ENCODE data around the gene DCAKD. TPM values are rescaled to one million over a fixed set of nuclear protein-coding genes. Genes with fewer than 3 reads are reported as not detected.

DCAKD gene
- total RNA-seq, 1 donor from 2014 or later: 25.9 TPM

DNA sequence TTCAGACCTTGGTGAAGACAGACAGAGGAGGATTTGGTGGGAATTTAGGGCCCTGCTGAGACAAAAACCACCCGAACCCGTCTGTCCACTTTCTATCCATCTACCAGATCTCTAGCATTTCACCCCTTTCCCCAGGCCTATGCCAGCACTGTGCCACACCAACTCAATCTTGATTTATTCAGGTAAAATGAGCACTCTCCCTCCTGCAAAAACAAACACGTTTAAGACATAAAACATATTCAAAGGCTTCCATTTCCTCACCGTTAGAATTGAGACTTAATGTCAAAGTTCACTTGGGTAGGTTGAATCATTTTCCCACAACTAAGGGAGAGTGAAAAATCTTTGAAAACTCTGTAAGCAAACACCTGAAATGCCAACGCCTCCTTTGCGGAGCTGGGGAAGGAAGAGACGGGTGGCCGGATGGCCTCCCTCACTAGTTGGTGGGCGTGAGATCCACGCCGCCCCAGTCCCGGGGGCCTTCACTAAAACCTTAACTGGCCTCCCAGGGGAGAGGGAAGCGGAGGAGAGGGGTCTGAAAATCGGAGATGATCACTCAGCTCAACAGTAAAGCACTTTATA, 862 bp downstream of the DCAKD start:
- no peak for TF ChIP-seq CTCF (IDR thresholded peaks at IDR 0.05; ENCODE audit: borderline replicate concordance)
- Histone ChIP-seq H3K27ac (replicated peaks) (peak overlapping the region; percentile 94), H3K4me1 (peaks cover 24% of the 10 kb centered on the region), H3K4me3 (peak overlapping the region; percentile 77), H3K27me3 (ENCODE audit: low read depth) (no peaks in the 10 kb centered on the region), H3K9me3 (replicated peaks) (no peaks in the 10 kb centered on the region), H3K36me3 (no peaks in the 10 kb centered on the region)
- intact Hi-C loops (cut with micrococcal nuclease): no loop called here
- no peak for DNase-seq

DNA sequence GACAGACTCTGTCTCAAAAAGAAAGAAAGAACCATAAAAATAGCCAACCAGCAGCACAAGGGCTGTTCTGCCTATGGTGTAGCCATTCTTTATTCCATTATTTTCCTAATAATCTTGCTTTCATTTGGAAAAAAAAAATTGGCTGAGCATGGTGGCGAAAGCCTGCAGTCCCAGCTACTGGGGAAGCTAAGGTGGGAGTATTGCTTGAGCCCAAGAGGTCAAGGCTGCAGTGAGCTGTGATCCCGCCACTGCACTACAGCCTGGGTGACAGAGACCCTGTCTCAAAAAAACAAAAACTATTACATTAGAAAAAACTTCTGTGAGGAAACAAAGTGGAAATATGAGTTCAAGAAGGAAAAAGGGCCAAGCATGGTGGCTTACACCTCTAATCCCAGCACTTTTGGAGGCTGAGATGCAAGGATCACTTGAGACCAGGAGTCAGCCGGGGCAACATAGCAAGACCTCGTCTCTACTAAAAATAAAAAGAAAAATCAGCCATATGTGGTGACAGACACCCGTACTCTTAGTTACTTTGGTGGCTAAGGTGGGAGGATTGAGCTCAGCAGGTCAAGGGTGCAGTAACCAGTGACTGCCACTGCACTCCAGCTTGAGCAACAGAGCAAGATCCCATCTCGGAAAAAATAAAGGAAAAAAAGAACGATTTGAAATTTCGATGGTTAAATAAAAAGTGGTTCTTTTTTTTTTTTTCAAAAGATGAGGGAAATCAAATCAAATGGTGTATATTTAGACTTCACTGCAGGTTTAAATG, 2.5 kb downstream of the DCAKD start:
- H3K4me3 ChIP-seq: no peak overlapping the region
- intact Hi-C loops (cut with micrococcal nuclease): no loop called here

GRCh38 chr17:45046537-45047125, 4.8 kb downstream of the DCAKD start:
- H3K36me3 ChIP-seq: no peaks in the 10 kb centered on the region
- H3K9me3 ChIP-seq (replicated peaks): no peaks in the 10 kb centered on the region
- H3K4me1 ChIP-seq: peaks cover 51% of the 10 kb centered on the region
- DNase-seq: no peak
- no peak overlapping the region for H3K27ac ChIP-seq (replicated peaks)
- intact Hi-C loops (cut with micrococcal nuclease): no loop called here
- TF ChIP-seq CTCF (IDR thresholded peaks at IDR 0.05; ENCODE audit: borderline replicate concordance): no peak
- H3K27me3 ChIP-seq (ENCODE audit: low read depth): no peaks in the 10 kb centered on the region
- no peak overlapping the region for H3K4me3 ChIP-seq

More for the DNA sequence above, 2.5 kb downstream of the DCAKD start:
- Histone ChIP-seq H3K27me3 (ENCODE audit: low read depth) (no peaks in the 10 kb centered on the region), H3K4me1 (peaks cover 40% of the 10 kb centered on the region), H3K27ac (replicated peaks) (no peak overlapping the region), H3K9me3 (replicated peaks) (no peaks in the 10 kb centered on the region), H3K36me3 (no peaks in the 10 kb centered on the region)
- TF ChIP-seq CTCF (IDR thresholded peaks at IDR 0.05; ENCODE audit: borderline replicate concordance): peak; percentile 39
- DNase-seq: no peak

GRCh38 chr17:45043813-45044540, 7.5 kb downstream of the DCAKD start:
- intact Hi-C loops (cut with micrococcal nuclease): no loop called here
- Histone ChIP-seq H3K9me3 (replicated peaks) (no peaks in the 10 kb centered on the region), H3K4me1 (peaks cover 55% of the 10 kb centered on the region), H3K4me3 (no peak overlapping the region), H3K36me3 (no peaks in the 10 kb centered on the region), H3K27me3 (ENCODE audit: low read depth) (no peaks in the 10 kb centered on the region), H3K27ac (replicated peaks) (peak overlapping the region; percentile 72)
- TF ChIP-seq CTCF (IDR thresholded peaks at IDR 0.05; ENCODE audit: borderline replicate concordance): no peak
- no peak for DNase-seq

DNA sequence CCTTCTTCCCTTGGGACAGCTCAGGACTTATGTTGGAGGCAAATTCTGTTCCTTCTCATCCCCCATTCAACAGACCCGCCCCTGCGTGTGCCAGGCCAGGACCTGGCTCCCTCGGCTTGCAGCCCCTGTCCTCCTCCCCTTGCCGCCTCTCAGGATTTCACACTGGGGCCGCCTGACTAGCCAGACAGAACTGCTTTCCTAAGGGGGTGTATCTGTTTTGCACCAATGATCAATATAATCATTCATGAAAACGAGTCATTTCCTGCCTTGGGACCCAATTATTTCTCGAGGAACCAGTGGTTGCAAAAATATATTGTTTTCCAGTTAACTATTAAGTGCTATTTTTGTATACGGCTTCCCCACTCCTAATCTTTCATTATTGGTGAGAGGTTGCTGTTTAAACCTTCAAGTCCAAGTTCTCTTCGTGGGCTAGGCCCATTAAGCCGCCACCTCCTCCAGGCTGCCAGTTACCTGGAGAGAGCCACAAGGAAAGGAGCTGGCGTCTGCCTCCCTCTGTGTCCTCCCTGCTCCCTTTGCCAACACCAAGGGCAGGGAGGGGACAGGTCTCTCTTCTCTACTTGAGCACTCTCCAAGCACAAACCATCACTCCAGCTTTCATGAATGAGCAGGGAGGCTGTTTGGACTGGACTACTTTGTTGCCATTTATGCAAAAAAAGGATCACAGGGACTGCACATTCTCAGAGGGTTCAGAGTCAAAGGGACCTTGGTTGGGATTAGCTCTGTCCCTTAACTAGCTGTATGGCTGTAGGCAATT, 8.9 kb downstream of the DCAKD start:
- Histone ChIP-seq H3K27me3 (ENCODE audit: low read depth) (no peaks in the 10 kb centered on the region), H3K4me1 (peaks cover 66% of the 10 kb centered on the region), H3K36me3 (no peaks in the 10 kb centered on the region), H3K27ac (replicated peaks) (peak overlapping the region; percentile 72), H3K4me3 (no peak overlapping the region), H3K9me3 (replicated peaks) (no peaks in the 10 kb centered on the region)
- intact Hi-C loops (cut with micrococcal nuclease): no loop called here
- no peak for DNase-seq
- no peak for TF ChIP-seq CTCF (IDR thresholded peaks at IDR 0.05; ENCODE audit: borderline replicate concordance)
